ENCODE measurements around the gene ACKR2. TPM values are rescaled to one million over a fixed set of nuclear protein-coding genes. Genes with fewer than 3 reads are reported as not detected.
A peak's percentile ranks its signal among the peaks of the same experiment; 100 is the strongest.

Gene ACKR2
- total and polyA plus RNA-seq, 5 donors = 1.2 to 2.4 (median 1.5) TPM

- DNase-seq (peak; percentile 64 to 84 (median 82)), ATAC-seq (peak; percentile 59)
- no peaks in the 10 kb centered on the region for H3K27me3 ChIP-seq (ENCODE audit: control insufficient read depth, insufficient read depth)
- H3K27ac ChIP-seq (ENCODE audit: low read length) = no peak overlapping the region
- peaks cover 3% of the 10 kb centered on the region for H3K4me1 ChIP-seq (ENCODE audit: control insufficient read depth, insufficient read depth, low read length)
- no peak overlapping the region for H3K4me3 ChIP-seq (ENCODE audit: low read length)
- intact Hi-C loops (cut with DNase I) = loop anchor here (2.0 to 10.0 kb wide), 3 partner anchors 47 to 51 kb away; no protein-coding TSS in a partner anchor
- 18% methylated on average over 3 of the region's 3 CpGs for WGBS
- H3K9me3 ChIP-seq (ENCODE audit: control insufficient read depth, low read length) = no peaks in the 10 kb centered on the region
Observed at GRCh38 chr3:42831321-42831713, 22.1 kb downstream of the ACKR2 start.

- 76% methylated on average over 5 of the region's 5 CpGs for WGBS
- H3K4me1 ChIP-seq (ENCODE audit: control insufficient read depth, insufficient read depth, low read length) = peaks cover under 1% of the 10 kb centered on the region
- no peaks in the 10 kb centered on the region for H3K27me3 ChIP-seq (ENCODE audit: control insufficient read depth, insufficient read depth)
- intact Hi-C loops (cut with DNase I) = loop anchor here in 2 of 4 donors (10.0 kb wide), 1 partner anchor 52 kb away; no protein-coding TSS in a partner anchor
- no peak overlapping the region for H3K27ac ChIP-seq (ENCODE audit: low read length)
- ATAC-seq (no peak), DNase-seq (no peak)
- H3K4me3 ChIP-seq (ENCODE audit: low read length) = no peak overlapping the region
- no peaks in the 10 kb centered on the region for H3K9me3 ChIP-seq (ENCODE audit: control insufficient read depth, low read length)
Observed at GRCh38 chr3:42836150-42837123, 27.2 kb downstream of the ACKR2 start.

GRCh38 chr3:42838571-42838970 is 29.3 kb downstream of the ACKR2 start:
- H3K27me3 ChIP-seq (ENCODE audit: control insufficient read depth, insufficient read depth) = no peaks in the 10 kb centered on the region
- no peak for ATAC-seq
- WGBS = 84% methylated on average over 4 of the region's 4 CpGs

GRCh38 chr3:42839616-42840015 is 30.4 kb downstream of the ACKR2 start:
- Histone ChIP-seq H3K4me3 (ENCODE audit: low read length) (no peak overlapping the region), H3K4me1 (ENCODE audit: control insufficient read depth, insufficient read depth, low read length) (peaks cover 5% of the 10 kb centered on the region), H3K27me3 (ENCODE audit: control insufficient read depth, insufficient read depth) (no peaks in the 10 kb centered on the region), H3K27ac (ENCODE audit: low read length) (no peak overlapping the region), H3K9me3 (ENCODE audit: control insufficient read depth, low read length) (no peaks in the 10 kb centered on the region)
- DNase-seq = peak in 1 of 3 donors; percentile 58
- intact Hi-C loops (cut with DNase I) = loop anchor here in 2 of 4 donors (5.0 to 10.0 kb wide), 2 partner anchors 38 to 55 kb away; partner anchors contain the start of gene CYP8B1 (in 1 of the 2)
- WGBS = 31% methylated on average over 7 of the region's 7 CpGs
- peak; percentile 77 to 81 for ATAC-seq

More at GRCh38 chr3:42838571-42838970, 29.3 kb downstream of the ACKR2 start:
- Histone ChIP-seq H3K27ac (ENCODE audit: low read length) (no peak overlapping the region), H3K9me3 (ENCODE audit: control insufficient read depth, low read length) (no peaks in the 10 kb centered on the region), H3K4me3 (ENCODE audit: low read length) (no peak overlapping the region), H3K4me1 (ENCODE audit: control insufficient read depth, insufficient read depth, low read length) (no peaks in the 10 kb centered on the region)
- no peak for DNase-seq
- intact Hi-C loops (cut with DNase I) = loop anchor here in 2 of 4 donors (10.0 kb wide), 1 partner anchor 54 kb away; no protein-coding TSS in a partner anchor

- intact Hi-C loops (cut with DNase I) = loop anchor here in 1 of 4 donors (5.0 kb wide), 1 partner anchor 36 kb away; the partner anchor contains the start of gene CYP8B1
- Histone ChIP-seq H3K9me3 (ENCODE audit: control insufficient read depth, low read length) (no peaks in the 10 kb centered on the region), H3K27ac (ENCODE audit: low read length) (no peak overlapping the region), H3K4me3 (ENCODE audit: low read length) (no peak overlapping the region), H3K4me1 (ENCODE audit: control insufficient read depth, insufficient read depth, low read length) (peaks cover 8% of the 10 kb centered on the region), H3K27me3 (ENCODE audit: control insufficient read depth, insufficient read depth) (no peaks in the 10 kb centered on the region)
- WGBS = 69% methylated on average over 1 of the region's 1 CpG
- no peak for ATAC-seq
- no peak for DNase-seq
Observed at GRCh38 chr3:42841332-42841731, 32.1 kb downstream of the ACKR2 start.

GRCh38 chr3:42843713-42844411 is 34.6 kb downstream of the ACKR2 start:
- Histone ChIP-seq H3K27me3 (ENCODE audit: control insufficient read depth, insufficient read depth) (no peaks in the 10 kb centered on the region), H3K4me1 (ENCODE audit: control insufficient read depth, insufficient read depth, low read length) (peaks cover 8% of the 10 kb centered on the region), H3K27ac (ENCODE audit: low read length) (peak overlapping the region; percentile 43), H3K9me3 (ENCODE audit: control insufficient read depth, low read length) (no peaks in the 10 kb centered on the region), H3K4me3 (ENCODE audit: low read length) (no peak overlapping the region)
- intact Hi-C loops (cut with DNase I) = loop anchor here in 1 of 4 donors (5.0 kb wide), 1 partner anchor 33 kb away; the partner anchor contains the start of gene CYP8B1
- DNase-seq (peak in 2 of 3 donors; percentile 49 to 83), ATAC-seq (peak; percentile 81 to 86)
- 44% methylated on average over 6 of the region's 6 CpGs for WGBS

- ATAC-seq (no peak), DNase-seq (no peak)
- no peaks in the 10 kb centered on the region for H3K27me3 ChIP-seq (ENCODE audit: control insufficient read depth, insufficient read depth)
- peaks cover 8% of the 10 kb centered on the region for H3K4me1 ChIP-seq (ENCODE audit: control insufficient read depth, insufficient read depth, low read length)
- H3K27ac ChIP-seq (ENCODE audit: low read length) = peak overlapping the region; percentile 43
- no peaks in the 10 kb centered on the region for H3K9me3 ChIP-seq (ENCODE audit: control insufficient read depth, low read length)
- H3K4me3 ChIP-seq (ENCODE audit: low read length) = no peak overlapping the region
- 65% methylated on average over 1 of the region's 1 CpG for WGBS
- intact Hi-C loops (cut with DNase I) = loop anchor here in 1 of 4 donors (5.0 kb wide), 1 partner anchor 33 kb away; the partner anchor contains the start of gene CYP8B1
Observed at GRCh38 chr3:42844412-42844713, 35.1 kb downstream of the ACKR2 start.

- DNase-seq (no peak), ATAC-seq (no peak)
- H3K4me1 ChIP-seq (ENCODE audit: control insufficient read depth, insufficient read depth, low read length) = peaks cover 8% of the 10 kb centered on the region
- no peaks in the 10 kb centered on the region for H3K27me3 ChIP-seq (ENCODE audit: control insufficient read depth, insufficient read depth)
- intact Hi-C loops (cut with DNase I) = loop anchor here in 1 of 4 donors (5.0 kb wide), 1 partner anchor 32 kb away; the partner anchor contains the start of gene CYP8B1
- no peaks in the 10 kb centered on the region for H3K9me3 ChIP-seq (ENCODE audit: control insufficient read depth, low read length)
- H3K4me3 ChIP-seq (ENCODE audit: low read length) = no peak overlapping the region
- WGBS = 95% methylated on average over 4 of the region's 4 CpGs
- H3K27ac ChIP-seq (ENCODE audit: low read length) = no peak overlapping the region
Observed at GRCh38 chr3:42844815-42845214, 35.6 kb downstream of the ACKR2 start.

- 19% methylated on average over 5 of the region's 5 CpGs for WGBS
- intact Hi-C loops (cut with DNase I) = no loop called here
- Histone ChIP-seq H3K27me3 (ENCODE audit: control insufficient read depth, insufficient read depth) (no peaks in the 10 kb centered on the region), H3K27ac (ENCODE audit: low read length) (peak overlapping the region; percentile 93), H3K4me1 (ENCODE audit: control insufficient read depth, insufficient read depth, low read length) (peaks cover 8% of the 10 kb centered on the region), H3K4me3 (ENCODE audit: low read length) (no peak overlapping the region), H3K9me3 (ENCODE audit: control insufficient read depth, low read length) (no peaks in the 10 kb centered on the region)
- ATAC-seq (peak in 1 of 2 donors; percentile 31), DNase-seq (peak in 2 of 3 donors; percentile 68 to 71)
Observed at GRCh38 chr3:42846685-42847522, 37.7 kb downstream of the ACKR2 start.

- Histone ChIP-seq H3K4me1 (ENCODE audit: control insufficient read depth, insufficient read depth, low read length) (peaks cover 8% of the 10 kb centered on the region), H3K27ac (ENCODE audit: low read length) (no peak overlapping the region), H3K4me3 (ENCODE audit: low read length) (no peak overlapping the region), H3K27me3 (ENCODE audit: control insufficient read depth, insufficient read depth) (no peaks in the 10 kb centered on the region), H3K9me3 (ENCODE audit: control insufficient read depth, low read length) (no peaks in the 10 kb centered on the region)
- intact Hi-C loops (cut with DNase I) = no loop called here
- ATAC-seq (no peak), DNase-seq (no peak)
- 60% methylated on average over 4 of the region's 4 CpGs for WGBS
Observed at GRCh38 chr3:42847731-42848130, 38.5 kb downstream of the ACKR2 start.

Data from right cardiac atrium (tissue), 5 donors.